Neural progenitor cell (in vitro differentiated cells): ENCODE results near the gene RGS6.

Experiments used
- EZH2phosphoT487 ChIP-seq: fragments of 200-600 bp; sonication (generic); IDR thresholded peaks from 2 replicates; pipeline ENCODE4 v1.6.1; 2017; ENCODE audit warnings: antibody characterized with exemption
- TF ChIP-seq, protein P1 (sequence below): fragments of 200-600 bp; sonication (generic); IDR thresholded peaks from 2 replicates; pipeline ENCODE4 v1.5.1; 2017; ENCODE audit warnings: antibody characterized with exemption, mild to moderate bottlenecking

- TF ChIP-seq, protein P1, sequence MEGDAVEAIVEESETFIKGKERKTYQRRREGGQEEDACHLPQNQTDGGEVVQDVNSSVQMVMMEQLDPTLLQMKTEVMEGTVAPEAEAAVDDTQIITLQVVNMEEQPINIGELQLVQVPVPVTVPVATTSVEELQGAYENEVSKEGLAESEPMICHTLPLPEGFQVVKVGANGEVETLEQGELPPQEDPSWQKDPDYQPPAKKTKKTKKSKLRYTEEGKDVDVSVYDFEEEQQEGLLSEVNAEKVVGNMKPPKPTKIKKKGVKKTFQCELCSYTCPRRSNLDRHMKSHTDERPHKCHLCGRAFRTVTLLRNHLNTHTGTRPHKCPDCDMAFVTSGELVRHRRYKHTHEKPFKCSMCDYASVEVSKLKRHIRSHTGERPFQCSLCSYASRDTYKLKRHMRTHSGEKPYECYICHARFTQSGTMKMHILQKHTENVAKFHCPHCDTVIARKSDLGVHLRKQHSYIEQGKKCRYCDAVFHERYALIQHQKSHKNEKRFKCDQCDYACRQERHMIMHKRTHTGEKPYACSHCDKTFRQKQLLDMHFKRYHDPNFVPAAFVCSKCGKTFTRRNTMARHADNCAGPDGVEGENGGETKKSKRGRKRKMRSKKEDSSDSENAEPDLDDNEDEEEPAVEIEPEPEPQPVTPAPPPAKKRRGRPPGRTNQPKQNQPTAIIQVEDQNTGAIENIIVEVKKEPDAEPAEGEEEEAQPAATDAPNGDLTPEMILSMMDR: no peak
- TF ChIP-seq EZH2phosphoT487: no peak
Observed at GRCh38 chr14:72094844-72095582, 162.8 kb downstream of the RGS6 start.
